ENCODE results near the gene RFESD.

The RFESD gene

DNA sequence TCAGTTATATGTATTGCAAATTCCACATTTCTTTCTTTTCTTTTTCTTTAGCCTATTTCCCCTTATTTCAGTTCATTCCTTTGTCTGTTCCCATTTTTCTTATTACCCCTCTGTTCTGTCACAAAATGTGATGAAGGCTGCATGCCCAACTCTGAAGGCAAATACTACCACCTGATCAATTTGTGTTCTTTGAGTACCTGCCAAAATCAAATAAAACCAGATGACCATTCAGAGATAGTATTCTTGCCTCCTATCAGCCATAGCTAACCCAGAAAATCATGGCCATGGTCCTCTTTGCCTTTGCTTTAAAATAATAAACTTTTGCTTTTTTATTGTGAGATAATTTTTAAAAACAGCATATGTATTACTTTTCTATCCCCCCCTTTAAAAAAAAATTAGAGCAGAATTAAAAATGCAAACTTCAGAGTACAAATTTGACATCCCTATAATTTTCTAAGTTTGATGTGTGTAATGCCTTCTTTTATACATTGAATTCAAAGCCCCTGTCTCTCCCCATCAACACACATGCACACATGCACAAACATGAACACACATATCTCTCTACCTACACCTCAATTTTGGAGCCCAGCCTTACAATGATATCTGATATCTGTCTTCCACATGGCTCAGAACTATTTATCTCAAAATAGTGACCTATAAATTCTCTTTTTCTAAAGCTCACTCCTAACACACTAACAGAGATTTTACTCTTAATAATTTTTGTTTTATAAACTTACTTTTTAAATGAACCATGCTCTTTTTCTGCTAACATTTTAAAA is 3.5 kb downstream of the RFESD start:
- TF ChIP-seq, protein P1, sequence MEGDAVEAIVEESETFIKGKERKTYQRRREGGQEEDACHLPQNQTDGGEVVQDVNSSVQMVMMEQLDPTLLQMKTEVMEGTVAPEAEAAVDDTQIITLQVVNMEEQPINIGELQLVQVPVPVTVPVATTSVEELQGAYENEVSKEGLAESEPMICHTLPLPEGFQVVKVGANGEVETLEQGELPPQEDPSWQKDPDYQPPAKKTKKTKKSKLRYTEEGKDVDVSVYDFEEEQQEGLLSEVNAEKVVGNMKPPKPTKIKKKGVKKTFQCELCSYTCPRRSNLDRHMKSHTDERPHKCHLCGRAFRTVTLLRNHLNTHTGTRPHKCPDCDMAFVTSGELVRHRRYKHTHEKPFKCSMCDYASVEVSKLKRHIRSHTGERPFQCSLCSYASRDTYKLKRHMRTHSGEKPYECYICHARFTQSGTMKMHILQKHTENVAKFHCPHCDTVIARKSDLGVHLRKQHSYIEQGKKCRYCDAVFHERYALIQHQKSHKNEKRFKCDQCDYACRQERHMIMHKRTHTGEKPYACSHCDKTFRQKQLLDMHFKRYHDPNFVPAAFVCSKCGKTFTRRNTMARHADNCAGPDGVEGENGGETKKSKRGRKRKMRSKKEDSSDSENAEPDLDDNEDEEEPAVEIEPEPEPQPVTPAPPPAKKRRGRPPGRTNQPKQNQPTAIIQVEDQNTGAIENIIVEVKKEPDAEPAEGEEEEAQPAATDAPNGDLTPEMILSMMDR (IDR thresholded peaks at IDR 0.05; ENCODE audit: low read length, missing control alignments) = no peak

DNA sequence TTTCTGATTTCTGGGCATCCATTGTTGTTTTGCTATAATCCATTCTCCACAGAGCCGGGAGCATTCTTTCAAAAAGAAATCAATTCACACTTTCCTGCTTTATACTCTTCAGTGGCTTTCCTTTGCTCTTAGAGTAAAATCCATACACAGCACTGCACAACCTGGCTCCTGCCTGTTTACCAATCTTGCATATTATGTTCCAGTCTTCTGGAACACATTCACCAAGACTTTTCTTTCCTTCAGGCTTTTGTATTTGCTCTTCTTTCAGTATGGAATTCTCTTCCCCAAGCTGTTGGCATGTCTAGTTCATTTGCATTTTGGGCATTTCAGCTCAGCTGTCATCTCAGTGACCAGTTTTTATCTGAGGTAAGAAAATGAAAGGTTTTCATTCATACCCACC is 6.3 kb downstream of the RFESD start:
- no peak overlapping the region for H3K4me3 ChIP-seq (replicated peaks; ENCODE audit: low read depth, low read length)
- no peak for DNase-seq (ENCODE audit: low read depth)
- TF ChIP-seq, protein P1 (IDR thresholded peaks at IDR 0.05; ENCODE audit: low read length, missing control alignments) = no peak

More for the DNA sequence above, 3.5 kb downstream of the RFESD start:
- no peak overlapping the region for H3K4me3 ChIP-seq (replicated peaks; ENCODE audit: low read depth, low read length)
- no peak for DNase-seq (ENCODE audit: low read depth)

DNA sequence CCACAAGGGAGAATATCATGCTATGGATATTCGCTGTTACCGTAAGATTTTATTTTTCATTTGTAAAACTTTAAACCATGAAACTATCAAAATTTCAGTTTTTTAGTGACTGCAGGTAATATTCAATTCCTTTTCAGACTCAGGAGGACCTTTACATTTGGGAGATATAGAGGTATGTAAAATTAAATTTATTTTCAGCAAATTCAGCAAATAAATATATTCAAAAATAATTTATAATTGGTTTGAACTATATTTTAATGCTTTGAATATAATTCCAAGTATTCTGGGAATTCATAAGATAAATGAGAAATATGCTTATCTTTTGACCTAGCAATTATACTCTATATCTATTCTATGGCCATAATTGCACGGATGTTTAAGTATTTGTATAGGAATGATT is 7.6 kb downstream of the RFESD start:
- TF ChIP-seq, protein P1 (IDR thresholded peaks at IDR 0.05; ENCODE audit: low read length, missing control alignments) = no peak
- H3K4me3 ChIP-seq (replicated peaks; ENCODE audit: low read depth, low read length) = no peak overlapping the region
- no peak for DNase-seq (ENCODE audit: low read depth)

DNA sequence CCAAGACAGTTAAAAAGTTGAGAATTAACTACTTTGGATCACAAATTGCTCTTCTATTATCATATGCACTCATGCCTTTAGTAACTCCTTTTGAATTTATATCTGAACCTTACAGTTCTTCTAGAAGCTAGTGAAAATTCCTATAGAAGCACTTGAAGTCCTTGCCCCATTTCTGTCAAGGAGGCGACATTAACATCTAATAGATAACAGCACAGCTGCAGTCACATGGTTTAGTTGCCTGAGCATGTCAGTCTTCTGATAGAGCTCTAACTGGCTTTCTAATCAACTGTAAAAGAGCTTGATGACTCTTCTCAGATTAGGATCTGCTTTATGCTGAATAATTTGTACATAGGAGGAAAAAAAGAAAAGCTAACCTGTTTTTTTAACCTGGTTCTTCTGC is 9.0 kb downstream of the RFESD start:
- DNase-seq (ENCODE audit: low read depth) = no peak
- TF ChIP-seq, protein P1 (IDR thresholded peaks at IDR 0.05; ENCODE audit: low read length, missing control alignments) = no peak
- H3K4me3 ChIP-seq (replicated peaks; ENCODE audit: low read depth, low read length) = no peak overlapping the region

DNA sequence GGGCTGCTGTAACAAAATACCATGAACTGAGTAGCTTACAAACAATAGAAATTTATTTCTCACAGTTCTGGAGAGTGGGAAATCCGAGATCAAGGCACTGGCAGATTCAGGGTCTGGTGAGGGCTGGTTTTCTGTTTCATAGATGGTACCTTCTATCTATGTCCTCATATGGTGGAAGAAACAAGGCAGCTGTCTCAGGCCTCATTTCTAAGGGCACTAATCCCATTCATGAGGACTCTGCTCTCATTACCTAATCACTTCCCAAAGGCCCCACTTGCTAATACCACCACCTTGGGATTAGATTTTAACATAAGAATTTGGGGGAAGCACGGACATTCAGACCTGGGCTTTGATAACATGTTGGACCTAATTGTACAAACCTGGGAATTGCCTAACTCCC is 13.5 kb downstream of the RFESD start:
- DNase-seq (ENCODE audit: low read depth) = no peak
- TF ChIP-seq, protein P1 (IDR thresholded peaks at IDR 0.05; ENCODE audit: low read length, missing control alignments) = no peak
- no peak overlapping the region for H3K4me3 ChIP-seq (replicated peaks; ENCODE audit: low read depth, low read length)

DNA sequence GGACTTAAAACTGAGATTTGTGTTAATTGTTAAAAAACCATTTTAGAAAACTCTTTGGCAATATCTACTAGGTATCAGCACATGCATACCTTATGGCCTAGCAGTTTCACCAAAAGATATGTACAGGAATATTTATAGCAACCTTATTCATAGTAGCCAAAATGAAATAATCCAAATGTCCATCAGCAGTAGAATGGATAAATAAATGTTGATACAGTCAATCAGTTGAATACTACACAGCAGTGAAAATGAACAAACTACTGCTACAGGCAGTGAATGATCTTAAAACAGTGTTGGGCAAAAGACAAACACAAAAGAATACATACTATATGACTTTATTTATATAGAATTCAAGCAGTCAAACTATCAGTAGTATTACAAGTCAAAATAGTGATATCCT is 16.4 kb downstream of the RFESD start:
- H3K4me3 ChIP-seq (replicated peaks; ENCODE audit: low read depth, low read length) = no peak overlapping the region
- no peak for DNase-seq (ENCODE audit: low read depth)
- TF ChIP-seq, protein P1 (IDR thresholded peaks at IDR 0.05; ENCODE audit: low read length, missing control alignments) = no peak

Measured in fibroblast of pulmonary artery (primary cell).